HG03558 (cell line): ENCODE measurements around the gene SUSD3.

Experiments
- ATAC-seq: cut with Tn5 transposase; IDR thresholded peaks from one replicate; pipeline ENCODE4 v1.9.1; 2021; ENCODE audit warnings: moderate number of reproducible peaks; ENCODE audit not compliant: unreplicated experiment; ENCODE audit errors: extremely low read depth

Gene SUSD3

GRCh38 chr9:93071464-93071863, 13.0 kb downstream of the SUSD3 start:
- ATAC-seq: no peak

DNA sequence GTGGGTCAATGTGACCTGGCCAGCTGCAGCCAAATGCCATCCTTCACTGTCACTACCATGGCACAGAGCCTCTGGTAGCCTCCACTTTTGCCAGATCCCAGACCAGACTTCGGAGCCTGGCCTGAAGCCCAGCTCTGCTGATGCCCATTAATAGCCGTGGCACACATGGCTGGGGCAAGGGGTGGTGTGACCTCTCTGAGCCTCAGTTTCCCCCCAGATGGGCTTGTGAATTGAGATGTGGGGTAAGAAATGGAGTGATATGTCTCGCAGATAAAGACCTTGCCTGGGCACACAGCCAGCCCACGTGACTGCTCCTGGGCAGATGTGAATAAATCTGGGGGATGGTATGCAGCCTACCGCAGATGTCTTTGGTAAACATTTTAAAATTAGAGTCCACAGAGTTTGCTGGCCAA, 13.9 kb downstream of the SUSD3 start:
- no peak for ATAC-seq

GRCh38 chr9:93076101-93076791, 17.7 kb downstream of the SUSD3 start:
- ATAC-seq: no peak

DNA sequence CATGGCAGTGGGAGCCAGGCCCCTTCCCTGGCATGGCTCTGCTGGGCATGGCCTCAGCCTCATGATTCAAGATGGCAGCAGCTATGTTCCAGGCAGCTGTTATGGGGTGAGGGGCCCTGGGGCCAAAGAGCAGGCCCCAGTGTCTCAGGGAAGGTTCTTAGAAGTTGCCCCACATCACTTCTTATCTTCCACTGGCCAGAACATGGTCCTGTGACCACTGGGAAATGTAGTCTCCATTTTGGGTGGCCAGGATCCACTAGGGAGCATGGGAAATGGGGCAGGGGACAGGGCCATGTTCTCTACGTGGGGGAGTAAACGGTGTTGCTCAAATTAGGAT, 18.3 kb downstream of the SUSD3 start:
- ATAC-seq: no peak

GRCh38 chr9:93077367-93077766, 18.9 kb downstream of the SUSD3 start:
- ATAC-seq: no peak

- no peak for ATAC-seq
Observed at GRCh38 chr9:93077811-93078210, 19.3 kb downstream of the SUSD3 start.

DNA sequence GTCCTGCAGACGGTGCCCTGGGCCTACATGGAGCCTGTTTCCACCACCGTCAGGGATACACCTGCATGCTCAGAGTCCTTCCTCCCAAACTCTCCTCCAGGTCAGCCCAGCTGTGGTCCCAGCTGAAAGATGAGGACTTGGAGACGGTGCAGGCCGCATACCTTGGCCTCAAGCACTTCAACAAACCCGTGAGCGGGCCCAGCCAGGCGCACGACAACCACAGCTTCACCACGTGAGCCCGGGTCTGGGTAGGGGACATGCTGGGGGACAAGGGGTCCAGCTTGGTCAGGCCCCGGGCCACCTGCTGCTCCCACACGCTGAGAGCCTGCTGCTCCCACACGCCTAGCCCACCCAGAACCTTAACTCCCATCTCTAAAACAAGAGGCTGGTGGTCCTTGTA, 20.9 kb downstream of the SUSD3 start:
- ATAC-seq: no peak

DNA sequence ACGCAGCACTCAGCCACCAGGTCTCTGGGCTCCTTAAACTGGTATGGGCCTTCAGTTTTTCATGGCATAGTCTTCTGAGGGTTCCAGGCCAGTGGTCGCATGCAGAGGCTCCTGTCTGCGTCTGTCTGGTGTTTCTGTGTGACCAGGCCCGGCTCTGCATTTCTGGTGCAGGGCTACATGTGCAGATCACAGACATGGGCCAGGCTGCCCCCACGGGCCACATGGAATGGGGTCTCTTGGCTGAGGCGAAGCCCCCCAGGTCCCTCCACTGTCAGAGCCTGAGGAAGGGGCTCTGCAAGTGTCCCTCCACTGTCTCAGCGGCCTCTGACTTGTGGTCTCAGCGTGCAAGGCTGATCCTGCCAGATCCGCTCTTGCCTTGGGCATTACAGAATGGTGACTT, 21.9 kb downstream of the SUSD3 start:
- no peak for ATAC-seq

GRCh38 chr9:93081081-93081529, 22.6 kb downstream of the SUSD3 start:
- no peak for ATAC-seq

GRCh38 chr9:93081931-93082330, 23.4 kb downstream of the SUSD3 start:
- no peak for ATAC-seq

DNA sequence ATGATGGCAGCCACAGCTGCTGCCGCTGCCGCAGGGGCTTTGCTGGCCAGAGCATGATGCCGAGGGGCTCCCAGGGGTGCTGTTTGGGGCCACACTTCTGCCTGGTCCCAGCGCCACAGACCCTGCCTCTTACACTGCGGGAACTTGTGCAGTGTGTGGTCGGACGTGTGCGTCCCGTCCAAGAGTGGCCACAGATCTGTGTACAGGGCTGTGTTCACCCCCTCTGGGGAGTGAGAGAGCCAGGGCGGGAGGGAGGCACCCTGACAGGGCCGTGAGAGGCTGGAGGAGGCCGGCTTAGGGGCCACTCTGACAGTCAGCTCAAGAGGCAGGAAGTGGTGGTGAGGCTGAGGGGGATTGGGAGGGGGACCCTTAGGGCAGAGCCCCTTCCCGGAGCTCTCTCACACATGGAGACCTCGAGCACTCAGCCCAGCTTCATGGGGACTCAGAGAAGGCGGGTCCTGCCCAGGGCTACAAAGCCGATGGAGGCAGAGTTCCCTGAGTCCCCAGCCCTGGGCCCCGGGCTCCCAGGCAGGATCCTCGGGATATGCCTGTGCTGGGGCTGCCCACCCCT, 24.4 kb downstream of the SUSD3 start:
- ATAC-seq: no peak

- no peak for ATAC-seq
Observed at GRCh38 chr9:93083592-93084470, 25.3 kb downstream of the SUSD3 start.

GRCh38 chr9:93084471-93084881, 26.0 kb downstream of the SUSD3 start:
- no peak for ATAC-seq

GRCh38 chr9:93085676-93086075, 27.2 kb downstream of the SUSD3 start:
- ATAC-seq: no peak

- no peak for ATAC-seq
Observed at GRCh38 chr9:93086447-93087224, 28.1 kb downstream of the SUSD3 start.

DNA sequence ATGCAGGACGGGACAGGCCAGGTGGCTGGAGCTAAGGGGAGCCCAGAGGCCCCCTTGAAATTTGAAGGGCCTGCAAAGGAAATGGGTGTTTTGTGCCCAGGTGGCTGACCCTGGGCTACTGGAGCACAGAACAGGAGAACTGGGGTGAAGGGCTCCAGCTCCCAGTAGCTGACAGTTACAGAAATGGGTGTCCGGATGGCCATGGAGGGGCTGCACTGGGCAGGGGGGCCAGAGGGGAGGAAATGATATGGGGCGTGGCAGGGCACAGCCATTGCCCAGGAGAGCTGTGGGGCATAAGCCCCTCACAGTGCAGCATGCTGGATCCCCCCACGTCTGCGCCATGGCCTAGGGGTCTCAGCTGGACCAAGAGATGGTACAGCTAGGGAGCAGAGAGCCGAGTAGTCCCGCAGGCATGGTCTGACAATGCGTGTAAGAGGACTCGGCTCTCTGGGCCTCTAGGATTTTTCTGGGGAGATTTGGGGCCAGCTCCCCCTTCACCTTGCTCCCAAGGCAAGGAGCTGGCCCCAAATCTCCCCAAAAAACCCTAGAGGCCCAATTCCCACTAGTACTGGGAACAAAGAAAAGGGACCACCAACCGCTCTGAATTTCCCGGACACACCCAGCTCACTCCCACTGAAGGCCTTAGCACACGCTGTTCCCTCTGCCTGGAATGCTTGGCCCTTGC, 29.6 kb downstream of the SUSD3 start:
- ATAC-seq: no peak

GRCh38 chr9:93088656-93089015, 30.1 kb downstream of the SUSD3 start:
- ATAC-seq: no peak

GRCh38 chr9:93089024-93089423, 30.5 kb downstream of the SUSD3 start:
- ATAC-seq: no peak

- no peak for ATAC-seq
Observed at GRCh38 chr9:93089481-93089991, 31.0 kb downstream of the SUSD3 start.

DNA sequence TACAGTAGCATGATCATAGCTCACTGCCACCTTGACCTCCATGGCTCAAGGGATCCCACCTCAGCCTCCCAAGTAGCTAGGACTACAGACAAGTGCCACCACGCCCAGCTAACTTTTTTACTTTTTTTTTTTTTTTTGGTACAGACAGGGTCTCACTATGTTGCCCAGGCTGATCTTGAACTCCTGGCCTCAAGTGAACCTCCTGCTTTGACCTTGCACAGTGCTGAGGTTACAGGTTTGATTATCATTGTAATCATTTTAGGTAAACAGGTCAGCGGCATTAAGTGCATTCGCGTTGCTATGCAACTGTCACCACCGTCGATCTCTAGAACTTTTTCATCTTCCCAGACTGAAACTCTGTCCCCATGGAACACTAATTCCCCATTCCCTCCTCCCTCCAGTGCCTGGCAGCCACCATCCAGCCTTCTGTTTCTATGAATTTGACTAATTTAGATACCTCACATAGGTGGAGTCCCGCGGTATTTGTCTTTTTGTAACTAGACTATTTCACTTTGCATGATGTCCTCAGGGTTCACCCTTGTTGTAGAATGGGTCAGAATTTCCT, 31.7 kb downstream of the SUSD3 start:
- no peak for ATAC-seq
